Activated T-helper 1 cell treated with anti-CD3 and anti-CD28 coated beads, Interleukin-2, amount 50 U/mL, for 16 hours (primary cell): ENCODE results near the gene CCNO.

Source experiments
- DNase-seq, 2 donors: peaks; one replicate each; pipeline ENCODE4 v3.0.0-alpha.2; 2020; ENCODE audit warnings: low read depth in 1 of 2, low spot score in 1 of 2

The CCNO gene

DNA sequence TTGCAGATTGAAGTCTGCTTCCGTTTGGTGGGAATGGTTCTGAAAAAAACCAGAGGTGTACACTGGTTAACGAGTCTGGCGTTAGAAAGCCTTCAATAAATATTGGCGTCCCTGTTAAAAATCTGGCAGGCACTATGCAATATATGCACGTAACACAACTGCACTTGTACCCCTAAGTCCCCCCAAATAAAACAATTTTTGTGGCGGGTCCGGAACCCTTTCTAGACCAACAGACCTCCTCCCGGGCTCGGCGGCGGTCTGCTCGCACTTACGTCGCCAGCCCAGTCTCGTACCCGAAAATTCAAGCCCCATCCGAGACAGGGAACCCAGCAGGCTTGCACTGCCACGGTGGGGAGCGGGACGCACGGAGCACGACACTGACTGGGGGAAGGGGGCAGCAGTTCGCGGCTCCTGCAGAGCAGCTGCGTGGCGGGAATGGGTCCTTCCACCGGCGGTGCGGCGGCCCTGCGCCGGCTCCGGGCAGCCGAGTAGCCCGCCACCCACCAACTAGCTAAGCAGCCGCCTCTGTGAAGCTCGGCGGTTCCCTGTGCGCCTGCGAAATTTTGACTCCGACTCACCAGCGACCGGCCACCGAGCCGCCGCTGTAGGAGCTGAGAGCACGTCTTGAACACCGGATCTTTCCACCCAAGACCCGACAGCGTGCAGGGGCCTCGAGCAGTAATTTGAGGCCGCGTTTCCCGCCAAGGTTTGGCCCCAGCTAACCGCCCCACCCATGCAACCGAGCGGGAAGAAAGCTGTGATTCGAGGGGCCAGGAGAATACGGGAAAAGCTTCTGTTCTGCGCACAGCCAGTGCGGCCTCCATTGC is 10.2 kb downstream of the CCNO start:
- no peak for DNase-seq

DNA sequence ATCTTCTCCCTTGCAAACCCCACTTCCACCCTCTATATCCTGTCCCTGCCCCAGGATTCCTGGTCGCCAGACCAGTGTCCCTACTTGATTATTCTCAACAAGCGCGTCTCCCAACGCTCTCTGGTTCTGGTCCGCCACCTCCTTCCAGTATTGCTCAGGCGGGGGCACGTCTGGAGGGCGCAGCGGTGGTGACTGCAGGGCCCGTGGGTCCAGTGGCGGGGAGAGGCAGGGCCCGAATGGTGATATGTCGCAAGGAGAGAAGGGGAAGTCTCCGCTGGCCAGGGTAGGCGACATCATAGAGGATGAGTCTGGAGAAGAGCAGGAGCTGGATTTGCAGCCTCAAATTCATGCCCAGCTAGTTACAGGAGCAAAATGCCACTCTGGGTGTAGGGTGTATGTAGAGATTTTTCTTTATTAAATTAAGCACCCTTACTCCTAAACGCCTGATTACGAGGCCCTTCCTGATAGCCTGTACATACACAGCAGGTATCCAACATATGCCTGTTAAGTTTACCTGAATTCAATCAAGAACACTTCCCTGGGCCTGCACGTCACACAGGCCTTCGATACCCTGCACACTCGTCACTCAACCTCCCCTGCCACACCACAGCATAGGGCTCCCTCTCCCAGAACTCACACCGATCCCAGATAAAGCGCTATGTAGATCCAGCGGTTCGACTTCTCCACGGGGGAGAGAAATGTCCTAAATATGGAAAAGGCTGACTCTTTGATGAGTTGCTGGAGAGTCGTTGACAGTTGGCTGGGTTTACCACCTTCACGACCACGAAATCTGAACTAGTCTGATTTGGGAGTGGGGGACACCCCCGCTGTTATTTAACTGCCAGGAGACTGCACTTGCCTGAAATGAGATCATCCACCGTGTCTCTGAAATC is 11.1 kb downstream of the CCNO start:
- no peak for DNase-seq

DNA sequence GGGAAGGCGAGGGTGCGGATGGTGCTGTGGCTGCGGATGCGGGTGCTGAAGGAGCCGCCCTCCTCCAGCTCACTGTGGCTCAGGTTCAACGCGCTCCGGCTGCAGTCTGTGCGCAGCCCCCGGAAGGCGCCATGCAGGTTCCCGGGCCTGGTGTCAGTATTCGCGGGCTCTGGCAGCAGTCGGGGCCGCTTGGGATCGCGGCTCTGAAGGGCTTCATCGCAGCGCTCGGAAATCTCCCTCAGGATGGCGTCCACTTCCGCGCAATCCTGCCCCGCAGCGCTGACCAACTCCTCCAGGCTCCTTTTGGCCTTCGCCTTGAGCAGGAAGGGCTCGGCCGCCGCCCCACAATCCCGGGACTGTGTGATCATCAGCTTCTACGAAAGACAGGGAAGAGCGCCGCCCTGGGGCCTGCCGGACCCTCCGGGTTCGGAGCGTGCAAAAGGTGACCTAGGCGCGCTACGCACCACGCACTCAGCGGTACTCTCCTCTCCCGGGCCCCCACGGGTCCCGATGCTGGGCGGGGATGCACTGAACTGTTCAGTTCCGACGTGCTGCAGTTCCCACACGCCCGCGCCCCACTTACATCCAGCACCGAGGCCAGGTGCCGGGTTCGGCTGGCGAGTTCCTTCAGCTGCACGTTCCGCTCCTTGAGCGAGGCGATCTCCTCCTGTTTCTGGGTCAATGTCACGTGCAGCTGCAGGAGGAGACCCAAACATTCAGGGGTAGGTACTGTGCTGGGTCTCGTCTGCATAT is 12.8 kb downstream of the CCNO start:
- no peak for DNase-seq

DNA sequence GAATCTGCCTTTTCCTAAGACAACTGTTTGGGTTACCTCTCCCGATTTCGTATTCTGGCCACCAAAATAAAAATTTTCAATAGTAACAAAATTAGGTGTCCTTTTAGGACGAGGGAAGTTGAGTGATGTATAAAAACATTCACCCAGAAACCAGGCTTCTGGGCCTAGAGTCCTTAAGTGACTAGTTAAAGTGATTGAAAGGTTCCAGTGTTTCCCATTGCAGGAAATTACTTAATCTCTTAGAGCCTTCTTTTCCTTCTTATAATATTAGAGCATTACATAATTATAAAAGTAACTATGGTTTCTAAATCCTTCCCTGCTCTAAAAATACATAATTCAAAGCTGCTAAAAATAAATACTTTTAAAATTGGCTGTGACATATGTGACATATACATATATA is 13.6 kb downstream of the CCNO start:
- DNase-seq = no peak

DNA sequence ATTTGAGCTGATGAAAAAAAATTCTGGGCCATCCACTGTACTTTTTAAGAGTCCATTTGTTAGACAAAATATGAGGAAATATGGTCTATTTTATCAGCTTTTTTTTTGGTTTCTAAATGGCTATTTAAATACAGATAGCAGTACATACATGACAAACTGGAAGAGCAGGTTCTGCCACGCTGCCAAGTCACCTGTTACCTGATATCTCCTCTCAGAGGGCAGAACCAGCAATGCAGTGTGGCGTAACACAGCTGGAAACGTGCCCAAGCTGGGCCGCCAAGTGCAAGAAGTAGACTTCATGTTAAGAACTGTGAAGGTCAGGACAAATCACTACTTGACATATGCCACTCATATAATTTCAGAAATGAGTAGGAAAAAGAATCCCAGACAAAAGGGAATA is 14.4 kb downstream of the CCNO start:
- no peak for DNase-seq

DNA sequence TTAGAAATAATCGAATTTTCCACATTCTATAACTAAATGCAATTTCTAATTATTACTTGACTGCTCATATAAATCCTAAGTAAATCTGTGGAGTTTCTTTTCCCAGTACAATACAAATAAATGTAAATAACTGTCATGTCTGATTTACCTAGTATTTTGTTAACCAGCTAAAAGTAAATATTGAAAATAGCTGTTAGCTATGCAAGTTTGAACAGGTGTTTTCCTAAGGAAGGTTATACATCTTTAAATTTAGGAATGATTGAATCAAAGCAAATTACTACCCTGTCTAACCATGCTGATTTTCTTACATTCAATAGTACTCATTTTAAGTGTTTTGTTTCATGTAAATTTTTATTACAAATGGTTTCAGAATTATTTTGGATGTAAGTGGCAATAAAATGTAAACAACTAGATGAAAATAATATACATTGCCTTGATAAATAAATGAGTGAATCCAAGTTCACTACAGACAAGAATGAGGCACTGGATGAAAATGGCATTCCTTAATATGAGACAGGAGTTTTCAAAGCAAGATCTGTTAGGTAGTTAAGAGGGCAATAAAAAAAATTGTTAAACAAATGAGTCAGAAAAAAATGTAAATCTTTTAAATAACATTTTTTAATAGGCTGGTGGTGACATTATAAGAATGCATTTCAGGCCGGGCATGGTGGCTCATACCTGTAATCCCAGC is 22.1 kb downstream of the CCNO start:
- DNase-seq = no peak

DNA sequence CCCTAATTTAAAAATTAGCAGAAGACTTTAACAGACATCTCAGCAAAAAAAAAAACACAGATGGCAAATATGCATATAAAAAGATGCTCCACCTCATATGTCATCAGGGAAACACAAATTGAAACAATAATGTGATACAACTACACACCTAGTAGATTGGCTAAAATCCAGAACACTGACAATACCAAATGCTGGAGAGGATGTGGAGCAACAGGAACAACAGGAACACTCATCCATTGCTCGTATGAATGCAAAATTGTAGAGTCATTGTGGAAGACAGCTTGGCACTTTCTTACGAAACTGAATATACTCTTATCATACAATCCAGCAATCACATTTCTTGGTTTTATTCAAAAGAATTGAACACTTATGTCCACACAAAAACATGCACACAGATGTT is 28.4 kb downstream of the CCNO start:
- no peak for DNase-seq

DNA sequence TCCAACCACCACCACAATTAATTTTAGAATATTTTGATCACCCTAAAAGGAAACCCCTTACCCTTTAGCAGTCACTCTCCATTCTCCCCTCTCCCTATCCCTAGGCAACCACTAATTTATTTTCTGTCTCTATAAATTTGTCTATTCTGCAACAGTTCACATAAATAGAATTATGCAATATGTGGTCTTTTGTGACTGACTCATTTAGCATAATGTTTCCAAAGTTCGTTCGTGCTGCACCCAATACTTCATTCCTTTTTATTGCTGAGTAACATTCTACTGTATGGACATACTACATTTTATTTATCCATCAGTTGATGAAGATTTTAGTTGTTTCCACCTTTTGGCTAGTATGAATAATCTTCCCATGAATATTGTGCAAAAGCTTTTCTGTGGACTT is 42.2 kb downstream of the CCNO start:
- DNase-seq = no peak

DNA sequence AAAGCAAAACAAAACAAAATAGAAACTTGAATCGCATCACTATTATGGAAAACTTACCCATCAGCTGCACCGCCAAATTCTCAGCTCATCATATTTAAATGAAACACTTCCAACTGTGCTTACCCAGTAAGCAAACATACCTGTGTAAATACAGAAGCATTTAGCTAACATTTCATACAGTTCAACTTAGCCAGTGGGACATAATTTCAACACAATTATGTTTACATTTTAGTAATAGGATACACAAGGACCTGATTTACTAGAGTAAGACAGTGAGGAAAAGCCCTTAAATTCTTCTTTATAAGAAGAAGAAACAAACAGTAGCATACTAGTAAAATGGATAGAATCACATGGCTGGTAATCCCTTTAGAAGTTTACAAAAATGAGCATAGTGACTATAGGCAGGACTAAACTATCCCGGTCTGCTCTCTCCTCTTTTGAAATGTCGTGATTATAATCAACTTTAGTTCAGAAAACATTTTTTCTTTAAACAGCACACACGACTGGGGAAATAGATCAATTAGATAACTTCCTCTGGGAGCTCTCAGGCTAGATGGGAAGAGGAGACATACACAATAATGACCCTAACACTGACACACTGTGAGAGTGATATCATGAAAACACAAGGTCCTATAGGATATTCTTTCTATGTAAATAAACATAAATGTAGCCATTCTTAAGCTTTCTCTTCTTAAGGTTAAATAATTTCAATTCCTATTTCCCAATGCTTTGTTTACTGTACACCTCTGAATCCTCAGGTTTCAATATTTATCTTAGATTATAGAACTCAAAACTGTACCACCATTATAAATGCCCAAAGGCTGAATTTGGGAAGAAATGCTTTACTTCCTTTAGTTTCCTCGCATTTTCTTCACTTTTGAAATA is 44.5 kb downstream of the CCNO start:
- DNase-seq = no peak

DNA sequence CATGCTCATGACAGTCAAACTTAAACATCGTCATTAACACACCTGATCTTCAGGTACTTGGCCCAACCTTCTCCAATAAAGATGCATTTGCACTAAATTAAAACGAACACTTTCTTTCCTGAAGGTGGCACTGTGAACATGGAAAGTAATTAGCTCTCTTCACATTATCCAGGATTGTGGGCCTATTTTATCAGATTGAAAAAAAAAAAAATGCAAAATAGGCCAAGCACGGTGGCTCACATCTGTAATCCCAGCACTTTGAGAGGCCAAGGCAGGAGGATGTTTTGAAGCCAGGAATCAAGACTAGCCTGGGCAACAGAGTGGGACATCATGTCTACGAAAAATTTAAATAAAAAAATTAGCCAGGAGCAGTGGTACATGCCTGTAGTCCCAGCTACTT is 46.0 kb downstream of the CCNO start:
- DNase-seq = no peak
